Astrocyte (in vitro differentiated cells and primary cell): ENCODE results near the gene FAM219B.

ENCODE experiments used
- EZH2 ChIP-seq: IDR thresholded peaks from 2 replicates; pipeline ENCODE4 v1.6.1; 2012; ENCODE audit warnings: mild to moderate bottlenecking, low read length, inconsistent platforms; ENCODE audit not compliant: insufficient read depth
- TF ChIP-seq, protein P1 (sequence below): IDR thresholded peaks from 2 replicates; pipeline ENCODE4 v1.5.1; 2011; ENCODE audit warnings: low read depth, mild to moderate bottlenecking, inconsistent platforms, low read length, moderate library complexity; ENCODE audit not compliant: insufficient read depth

DNA sequence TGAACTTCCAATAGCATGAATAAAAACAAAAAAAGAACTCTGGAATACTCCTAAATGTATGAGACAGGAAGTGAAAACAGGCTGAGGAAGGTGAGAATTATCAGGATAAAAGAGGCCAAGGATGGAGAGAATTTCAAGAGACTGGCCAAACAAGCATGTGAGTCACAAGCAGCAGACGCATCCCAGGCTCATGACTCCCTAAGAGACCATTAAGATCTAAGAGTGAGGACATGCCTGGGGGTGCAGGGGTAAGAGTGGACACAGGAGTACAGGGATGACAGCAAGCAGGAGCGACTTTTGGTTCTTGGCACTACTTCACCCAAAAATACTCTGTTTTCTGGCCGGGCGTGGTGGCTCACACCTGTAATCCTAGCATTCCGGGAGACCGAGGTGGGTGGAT is 40.6 kb downstream of the FAM219B start:
- TF ChIP-seq, protein P1, sequence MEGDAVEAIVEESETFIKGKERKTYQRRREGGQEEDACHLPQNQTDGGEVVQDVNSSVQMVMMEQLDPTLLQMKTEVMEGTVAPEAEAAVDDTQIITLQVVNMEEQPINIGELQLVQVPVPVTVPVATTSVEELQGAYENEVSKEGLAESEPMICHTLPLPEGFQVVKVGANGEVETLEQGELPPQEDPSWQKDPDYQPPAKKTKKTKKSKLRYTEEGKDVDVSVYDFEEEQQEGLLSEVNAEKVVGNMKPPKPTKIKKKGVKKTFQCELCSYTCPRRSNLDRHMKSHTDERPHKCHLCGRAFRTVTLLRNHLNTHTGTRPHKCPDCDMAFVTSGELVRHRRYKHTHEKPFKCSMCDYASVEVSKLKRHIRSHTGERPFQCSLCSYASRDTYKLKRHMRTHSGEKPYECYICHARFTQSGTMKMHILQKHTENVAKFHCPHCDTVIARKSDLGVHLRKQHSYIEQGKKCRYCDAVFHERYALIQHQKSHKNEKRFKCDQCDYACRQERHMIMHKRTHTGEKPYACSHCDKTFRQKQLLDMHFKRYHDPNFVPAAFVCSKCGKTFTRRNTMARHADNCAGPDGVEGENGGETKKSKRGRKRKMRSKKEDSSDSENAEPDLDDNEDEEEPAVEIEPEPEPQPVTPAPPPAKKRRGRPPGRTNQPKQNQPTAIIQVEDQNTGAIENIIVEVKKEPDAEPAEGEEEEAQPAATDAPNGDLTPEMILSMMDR = no peak
- TF ChIP-seq EZH2 = no peak
